Kidney (tissue), 14 donors: ENCODE results near the gene UTS2R. TPM values are rescaled to one million over a fixed set of nuclear protein-coding genes. Genes with fewer than 3 reads are reported as not detected.

Experiments used
- DNase-seq, 5 donors: peaks; one replicate each; pipeline ENCODE4 v3.0.0-alpha.2; 2013 to 2020
- FAIRE-seq: peaks from 2 replicates; lab custom pipeline; 2012; peaks lifted over from hg19 to GRCh38; lab: Jason Lieb, UNC
- H3K27ac ChIP-seq, 2 donors: one replicate each; pipeline ENCODE4 v1.7.0; 2013; ENCODE audit warnings: low read depth in 2 of 2, low read length in 2 of 2, inconsistent platforms in 1 of 2
- H3K27me3 ChIP-seq: one replicate; pipeline ENCODE4 v1.7.1; 2013; ENCODE audit warnings: low read length, inconsistent platforms; ENCODE audit not compliant: control insufficient read depth, insufficient read depth
- H3K36me3 ChIP-seq, 3 donors: one replicate each; pipeline versions ENCODE4 v1.7.0 to v1.7.1; 2013; ENCODE audit warnings: low read length in 3 of 3, control low read depth in 1 of 3, inconsistent platforms in 1 of 3; ENCODE audit not compliant: insufficient read depth in 3 of 3, control insufficient read depth in 2 of 3
- H3K4me1 ChIP-seq, 3 donors: one replicate each; pipeline versions ENCODE4 v1.7.0 to v1.7.1; 2013; ENCODE audit warnings: low read length in 3 of 3, inconsistent platforms in 1 of 3, low read depth in 1 of 3; ENCODE audit not compliant: control insufficient read depth in 2 of 3, insufficient read depth in 2 of 3
- H3K4me3 ChIP-seq, 3 donors: one replicate each; pipeline versions ENCODE4 v1.7.0 to v1.8.1; 2013; ENCODE audit warnings: low read length in 3 of 3, control low read depth in 1 of 3, inconsistent platforms in 1 of 3
- H3K9ac ChIP-seq, 3 donors: one replicate each; pipeline versions ENCODE4 v1.7.0 to v1.7.1; 2013; ENCODE audit warnings: low read length in 3 of 3, control low read depth in 1 of 3, inconsistent platforms in 1 of 3
- H3K9me3 ChIP-seq, 3 donors: one replicate each; pipeline versions ENCODE4 v1.7.0 to v1.7.1; 2013; ENCODE audit warnings: low read length in 3 of 3, control low read depth in 1 of 3, inconsistent platforms in 1 of 3; ENCODE audit not compliant: control insufficient read depth in 2 of 3, insufficient read depth in 1 of 3
- CTCF ChIP-seq: IDR thresholded peaks from 3 replicates; pipeline ENCODE4 v1.5.1; 2012; ENCODE audit warnings: mild to moderate bottlenecking, moderate library complexity, borderline replicate concordance; ENCODE audit not compliant: insufficient read depth; ENCODE audit errors: extremely low read depth
- intact Hi-C: fragments of 100-400 bp; cut with DNase I; formaldehyde crosslinking; loops from one replicate; pipeline ENCODE4 v1.11.1; 2022
- polyA plus RNA-seq: library from polyadenylated mRNA; stranded (reverse); fragments of 350-450 nt; fragmentation: Illumina TruSeq; extraction: RNeasy Lipid Tissue Mini Kit (QIAGEN cat#74804); gene quantifications from one replicate; pipeline ENCODE4 v1.2.3, GENCODE V29; 2014; ENCODE audit warnings: low read depth, low replicate concordance; ENCODE audit not compliant: insufficient read depth
- total RNA-seq: library from RNA; stranded (reverse); fragmentation: NEBNext Ultra II Directional; extraction: Animal tissue kit (Norgen Biotek cat#: 25700); gene quantifications from one replicate; pipeline ENCODE4 v1.2.1, GENCODE V29; 2021
- donor health status: control.
- donor health status: control.
- donor health status: control.
- donor health status: control.
- donor health status: control.
- donor health status: DM: yes; HTN: yes; CAD: no.
- donor health status: Normal renal cell carcinoma (clear cell type).

UTS2R gene
- total and polyA plus RNA-seq, 2 donors from 2014 or later: not detected

- no peaks in the 10 kb centered on the region for H3K36me3 ChIP-seq
- intact Hi-C loops: no loop called here
- DNase-seq: peak in 1 of 5 donors; percentile 48
- H3K9ac ChIP-seq: no peak overlapping the region
- no peaks in the 10 kb centered on the region for H3K4me1 ChIP-seq
- no peak for TF ChIP-seq CTCF
- FAIRE-seq: no peak
- H3K9me3 ChIP-seq: no peaks in the 10 kb centered on the region
- H3K4me3 ChIP-seq: no peak overlapping the region
- H3K27ac ChIP-seq: no peak overlapping the region
- no peaks in the 10 kb centered on the region for H3K27me3 ChIP-seq
Observed at GRCh38 chr17:82390860-82391435, 19.4 kb downstream of the UTS2R start.

GRCh38 chr17:82391496-82392066, 20.0 kb downstream of the UTS2R start:
- FAIRE-seq (no peak), DNase-seq (peak in 1 of 5 donors; percentile 59)
- H3K9ac ChIP-seq: no peak overlapping the region
- peaks cover 0 to under 1% (median 0%) of the 10 kb centered on the region in 3 donors for H3K36me3 ChIP-seq
- H3K9me3 ChIP-seq: no peaks in the 10 kb centered on the region
- no peak overlapping the region for H3K27ac ChIP-seq
- no peaks in the 10 kb centered on the region for H3K27me3 ChIP-seq
- H3K4me1 ChIP-seq: no peaks in the 10 kb centered on the region
- H3K4me3 ChIP-seq: no peak overlapping the region
- intact Hi-C loops: no loop called here
- no peak for TF ChIP-seq CTCF

- peak in 2 of 5 donors; percentile 12 to 59 for DNase-seq
- intact Hi-C loops: no loop called here
- no peak overlapping the region for H3K27ac ChIP-seq
- H3K9ac ChIP-seq: no peak overlapping the region
- TF ChIP-seq CTCF: no peak
- no peak for FAIRE-seq
- no peaks in the 10 kb centered on the region for H3K9me3 ChIP-seq
- no peak overlapping the region for H3K4me3 ChIP-seq
- H3K4me1 ChIP-seq: no peaks in the 10 kb centered on the region
- no peaks in the 10 kb centered on the region for H3K27me3 ChIP-seq
- H3K36me3 ChIP-seq: peaks cover 0 to 2% (median 0%) of the 10 kb centered on the region in 3 donors
Observed at GRCh38 chr17:82392209-82392920, 20.8 kb downstream of the UTS2R start.
